ENCODE measurements around the gene ERBB2. TPM values are rescaled to one million over a fixed set of nuclear protein-coding genes. Genes with fewer than 3 reads are reported as not detected.

Gene ERBB2
- total and polyA plus RNA-seq, 10 of the 15 experiments (the other 5 are each of a cell fraction or from before 2014, with no cell fraction given), result 0.39 to 7.0 (median 4.3) TPM

- TF ChIP-seq DPF2 (IDR thresholded peaks at IDR 0.05), result peak; percentile 14
- peak; percentile 52 for TF ChIP-seq NR2C1 (IDR thresholded peaks at IDR 0.05)
- no peak for TF ChIP-seq HDAC6 (IDR thresholded peaks at IDR 0.05; ENCODE audit: unreplicated experiment)
- TF ChIP-seq CREM (IDR thresholded peaks at IDR 0.05; ENCODE audit: low read depth), result no peak
- TF ChIP-seq EP300 (IDR thresholded peaks at IDR 0.05; ENCODE audit: borderline replicate concordance in 1 of 2, control insufficient read depth in 1 of 2, low read depth in 2 of 2, low read length in 2 of 2), result no peak
- TF ChIP-seq HDAC2 (IDR thresholded peaks at IDR 0.05), result no peak
- no peak for TF ChIP-seq E4F1 (IDR thresholded peaks at IDR 0.05; ENCODE audit: borderline replicate concordance, partially characterized antibody)
- peak; percentile 65 for TF ChIP-seq NR2F1 (conservative IDR thresholded peaks at IDR 0.05)
- no peak for TF ChIP-seq ZNF274 (IDR thresholded peaks at IDR 0.05; ENCODE audit: insufficient read depth, insufficient read length)
- TF ChIP-seq SMAD1 (IDR thresholded peaks at IDR 0.05; ENCODE audit: low read depth, partially characterized antibody), result no peak
- no peak for TF ChIP-seq HSF1 (IDR thresholded peaks at IDR 0.05; ENCODE audit: low read depth, low read length)
- TF ChIP-seq MAX (IDR thresholded peaks at IDR 0.05; ENCODE audit: low read depth, low read length), result peak; percentile 73
- no peak for TF ChIP-seq FOS (IDR thresholded peaks at IDR 0.05; ENCODE audit: borderline replicate concordance, extremely low read depth, insufficient read length)
- TF ChIP-seq HDGF (IDR thresholded peaks at IDR 0.05), result no peak; the same call in none of the 2 replicates
- no peak for TF ChIP-seq EZH2 (IDR thresholded peaks at IDR 0.05; ENCODE audit: borderline replicate concordance, control insufficient read depth, low read depth, low read length)
- no peak for TF ChIP-seq SIN3A (IDR thresholded peaks at IDR 0.05; ENCODE audit: low read depth, low read length)
- TF ChIP-seq CEBPB (IDR thresholded peaks at IDR 0.05; ENCODE audit: borderline replicate concordance in 1 of 2, low read depth in 2 of 2, low read length in 2 of 2), result no peak
- no peak for TF ChIP-seq IRF3 (IDR thresholded peaks at IDR 0.05)
- TF ChIP-seq SMARCA5 (IDR thresholded peaks at IDR 0.05), result no peak; the same call in 1 of the 2 replicates
- TF ChIP-seq USF1 (IDR thresholded peaks at IDR 0.05; ENCODE audit: borderline replicate concordance, extremely low read length, insufficient read depth, low read depth, low read length), result no peak
- TF ChIP-seq SMAD5 (IDR thresholded peaks at IDR 0.05; ENCODE audit: low read depth), result no peak
- no peak for TF ChIP-seq POU2F2 (IDR thresholded peaks at IDR 0.05; ENCODE audit: borderline replicate concordance, low read depth, low read length)
Measured at GRCh38 chr17:39753514-39754160, 53.8 kb downstream of the ERBB2 start (continued).
